ENCODE data around the gene MT1E. TPM values are rescaled to one million over a fixed set of nuclear protein-coding genes. Genes with fewer than 3 reads are reported as not detected.

Gene MT1E
- total RNA-seq, 1 experiment from 2014 or later = 25.9 TPM

GRCh38 chr16:56588781-56589140 is 36.8 kb upstream of the MT1E start:
- no peaks in the 10 kb centered on the region for H3K79me1 ChIP-seq (ENCODE audit: insufficient read depth, low read depth, low read length, poor library complexity, severe bottlenecking)
- H3K4me1 ChIP-seq (ENCODE audit: insufficient read depth, low read length) = no peaks in the 10 kb centered on the region
- no peaks in the 10 kb centered on the region; a peak in 2 of 5 replicates for H3K9me3 Mint-ChIP-seq
- no peak overlapping the region for H3K9ac ChIP-seq (ENCODE audit: extremely low read depth, insufficient read length, low read length)
- no peak overlapping the region for H3T11ph ChIP-seq (ENCODE audit: low read length)
- H3K56ac ChIP-seq (ENCODE audit: insufficient read length, low read depth, low read length) = no peak overlapping the region
- H3K4me3 Mint-ChIP-seq = peak overlapping the region; percentile 67 to 82
- H3K9me3 ChIP-seq (ENCODE audit: control insufficient read depth, low read depth, low read length) = no peaks in the 10 kb centered on the region
- H3K27ac ChIP-seq (ENCODE audit: insufficient read length, low read depth, low read length) = no peak overlapping the region
- H2BK5ac ChIP-seq (ENCODE audit: insufficient read length, low read length) = no peak overlapping the region
- H2BK20ac ChIP-seq (ENCODE audit: low read depth, low read length, poor library complexity, severe bottlenecking) = no peak overlapping the region
- H3K27ac Mint-ChIP-seq = no peak overlapping the region
- H4K20me1 ChIP-seq (ENCODE audit: control insufficient read depth, insufficient read depth, insufficient read length) = peaks cover 3% of the 10 kb centered on the region
- H4K8ac ChIP-seq (replicated peaks; ENCODE audit: insufficient read length, low read depth, low read length) = no peak overlapping the region
- no peak overlapping the region for H2BK15ac ChIP-seq (ENCODE audit: low read depth, low read length)
- H3K79me2 ChIP-seq (ENCODE audit: insufficient read depth, low read length) = no peaks in the 10 kb centered on the region
- no peak for TF ChIP-seq CTCF (conservative IDR thresholded peaks at IDR 0.05)
- H3K4ac ChIP-seq (ENCODE audit: low read depth, low read length) = no peak overlapping the region
- no peaks in the 10 kb centered on the region for H3K36me3 Mint-ChIP-seq (ENCODE audit: insufficient read depth in 1 of 3, low read depth in 3 of 3)
- no peak overlapping the region for H3K18ac ChIP-seq (ENCODE audit: insufficient read length, low read depth, low read length)
- no peak overlapping the region for H2AK5ac ChIP-seq (ENCODE audit: insufficient read length, low read length)
- H3K23ac ChIP-seq (ENCODE audit: insufficient read length, low read depth, low read length) = no peak overlapping the region
- WGBS (ENCODE audit: extremely low coverage, insufficient read length, low lambda C conversion rate) = no CpG with 5 or more reads among the region's 9 CpGs
- no peak overlapping the region for H3K14ac ChIP-seq (ENCODE audit: insufficient read depth, low read length)
- peaks cover 6 to 13% of the 10 kb centered on the region in 2 experiments for H3K4me1 Mint-ChIP-seq
- H2BK12ac ChIP-seq (ENCODE audit: insufficient read length, low read depth, low read length) = no peak overlapping the region
- peaks cover 99% of the 10 kb centered on the region for H3K27me3 Mint-ChIP-seq (ENCODE audit: low read depth)
- peaks cover 25% of the 10 kb centered on the region; the same call in 1 of the 2 replicates for H3K27me3 ChIP-seq (ENCODE audit: insufficient read depth, low read length)
- DNase-seq = no peak
- H3K23me2 ChIP-seq (ENCODE audit: insufficient read length, low read depth, low read length, poor library complexity, severe bottlenecking) = peaks cover 8% of the 10 kb centered on the region
- peak overlapping the region; percentile 73 for H3K4me2 ChIP-seq (ENCODE audit: insufficient read depth, insufficient read length, low read length)
- no peak overlapping the region for H2BK120ac ChIP-seq (ENCODE audit: low read depth, low read length, poor library complexity, severe bottlenecking)
- H2AFZ ChIP-seq (ENCODE audit: low read length) = no peak overlapping the region
- no peak overlapping the region for H4K5ac ChIP-seq (ENCODE audit: insufficient read length, low read depth, low read length)
- H4K91ac ChIP-seq (ENCODE audit: insufficient read length, low read depth, low read length) = no peak overlapping the region

All from H9 (cell line).